ENCODE data around the gene SIK2. TPM values are rescaled to one million over a fixed set of nuclear protein-coding genes. Genes with fewer than 3 reads are reported as not detected.

Gene SIK2
- total and polyA plus RNA-seq, 9 of the 15 experiments (the other 6 are each of a cell fraction or from before 2014, with no cell fraction given), result 0.74 to 11.6 (median 3.8) TPM

- TF ChIP-seq E2F8 (IDR thresholded peaks at IDR 0.05; ENCODE audit: low read depth, partially characterized antibody), result no peak
Measured at GRCh38 chr11:111674941-111675340, 72.7 kb downstream of the SIK2 start (continued).

GRCh38 chr11:111675891-111676290 is 73.6 kb downstream of the SIK2 start:
- Histone ChIP-seq H3K9me3 (replicated peaks; ENCODE audit: control insufficient read depth, insufficient read depth, low read depth, low read length) (no peaks in the 10 kb centered on the region), H3K36me3 (ENCODE audit: control insufficient read depth, insufficient read depth, low read length) (peaks cover 9% of the 10 kb centered on the region; the same call in 1 of the 3 replicates), H3K9me1 (ENCODE audit: control insufficient read depth, insufficient read depth, low read length) (no peaks in the 10 kb centered on the region), H3K4me3 (no peak overlapping the region), H3K27me3 (ENCODE audit: control insufficient read depth in 2 of 2, insufficient read depth in 2 of 2, low read length in 2 of 2) (no peaks in the 10 kb centered on the region), H3K27ac (ENCODE audit: extremely low read depth, low read depth, low read length) (no peak overlapping the region), H3K4me1 (replicated peaks in 1 of 2; ENCODE audit: control insufficient read depth in 2 of 2, insufficient read depth in 2 of 2, low read length in 2 of 2) (no peaks in the 10 kb centered on the region), H3K9ac (ENCODE audit: insufficient read depth in 1 of 2, low read depth in 2 of 2, low read length in 2 of 2) (no peak overlapping the region), H2AFZ (ENCODE audit: low read depth, low read length) (no peak overlapping the region), H3K4me2 (ENCODE audit: insufficient read depth, low read length) (no peak overlapping the region), H3K79me2 (ENCODE audit: control insufficient read depth, insufficient read depth, low read length) (no peaks in the 10 kb centered on the region), H4K20me1 (replicated peaks; ENCODE audit: control insufficient read depth, insufficient read depth, low read length) (no peaks in the 10 kb centered on the region)
- DNase-seq (ENCODE audit: extremely low read depth in 1 of 4, low spot score in 3 of 4), result no peak
- intact Hi-C loops (cut with micrococcal nuclease), result no loop called here
- TF ChIP-seq NCOA6 (IDR thresholded peaks at IDR 0.05) (no peak), ZNF146 (CRISPR knock-in tag; IDR thresholded peaks at IDR 0.05; ENCODE audit: unreplicated experiment) (peak; percentile 89)
- POLR2A ChIA-PET, result no interaction called here
- in situ Hi-C loops (cut with MboI), result no loop called here
- FAIRE-seq, result no peak
- CTCF ChIA-PET (ENCODE audit: low intra/inter-chr PET ratio), result no interaction called here
- ATAC-seq, result no peak
- no TSS peak for BruUV-seq (replicated peaks)
- WGBS (ENCODE audit: insufficient coverage, low coverage, missing lambda C conversion rate), result 51% methylated on average over 2 of the region's 2 CpGs
